Measurements from ENCODE around the gene AMTN.
"Not testable (repeated sequence)": the region's sequence is repeated elsewhere in the genome, so short reads cannot be mapped to it uniquely, and the experiment has no call there.

AMTN gene, protein sequence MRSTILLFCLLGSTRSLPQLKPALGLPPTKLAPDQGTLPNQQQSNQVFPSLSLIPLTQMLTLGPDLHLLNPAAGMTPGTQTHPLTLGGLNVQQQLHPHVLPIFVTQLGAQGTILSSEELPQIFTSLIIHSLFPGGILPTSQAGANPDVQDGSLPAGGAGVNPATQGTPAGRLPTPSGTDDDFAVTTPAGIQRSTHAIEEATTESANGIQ

DNA sequence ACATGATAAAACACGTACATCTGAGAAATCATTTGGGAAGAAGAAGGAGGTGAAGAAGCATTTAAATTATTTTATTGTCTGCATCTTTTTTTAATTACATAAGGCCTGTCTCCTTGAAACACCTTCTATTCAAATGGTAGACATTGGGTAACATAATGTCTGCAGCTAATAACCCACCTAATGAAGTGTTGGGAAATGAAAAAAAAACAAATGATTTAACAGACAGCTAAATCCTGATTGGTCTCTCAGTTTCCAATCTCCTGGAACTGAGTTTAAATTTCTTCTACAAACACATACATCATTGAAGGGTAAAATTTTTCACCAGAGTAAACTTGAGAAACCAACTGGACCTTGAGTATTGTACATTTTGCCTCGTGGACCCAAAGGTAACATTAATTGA lies at the start of gene AMTN:
AMTN (plus strand) TSS at position 301 of the 400 bp plus-strand sequence. CDS start 209 bp downstream, outside the sequence.
- no peak for DNase-seq

DNA sequence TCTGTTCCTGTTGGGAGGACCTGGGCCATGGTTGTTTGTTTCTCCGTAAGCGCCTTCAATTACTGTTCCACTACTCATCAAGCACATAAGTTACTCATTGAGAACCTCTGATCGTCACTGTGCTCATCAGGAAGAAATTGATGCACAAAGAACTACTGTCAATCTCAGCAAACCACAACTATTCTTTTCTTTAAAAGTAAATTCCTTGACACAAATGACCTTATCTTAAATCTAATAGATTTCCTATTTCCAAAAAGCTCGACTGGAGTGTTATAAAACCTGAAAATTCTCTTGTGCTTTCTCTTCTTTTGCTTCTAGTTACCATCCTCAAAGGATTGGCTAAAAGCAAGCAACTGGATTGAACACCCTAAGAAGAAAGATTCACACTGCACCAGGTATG lies 46.5 kb upstream of the AMTN start, which contains the start of gene MUC7:
MUC7 (plus strand) TSS at position 301 of the 400 bp plus-strand sequence. CDS start 1,825 bp downstream, outside the sequence.
- no peak for DNase-seq

DNA sequence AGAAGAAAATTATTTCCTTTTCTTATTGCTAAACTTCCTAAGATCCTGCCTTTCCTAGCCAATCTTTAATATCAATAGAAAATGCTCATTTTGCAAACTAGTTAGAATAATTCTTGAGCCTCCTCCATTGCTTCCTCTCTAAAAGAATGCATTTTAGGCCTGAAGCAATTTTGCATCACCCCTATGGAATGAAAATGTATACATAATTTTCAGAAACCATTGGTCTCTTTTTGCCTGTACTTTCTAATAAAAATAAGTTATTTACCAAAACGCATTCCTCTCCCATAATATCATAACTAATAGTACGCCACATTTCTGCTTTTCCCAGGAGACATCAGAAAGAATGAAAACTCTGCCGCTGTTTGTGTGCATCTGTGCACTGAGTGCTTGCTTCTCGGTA lies 44.7 kb upstream of the AMTN start:
- DNase-seq: no peak

DNA sequence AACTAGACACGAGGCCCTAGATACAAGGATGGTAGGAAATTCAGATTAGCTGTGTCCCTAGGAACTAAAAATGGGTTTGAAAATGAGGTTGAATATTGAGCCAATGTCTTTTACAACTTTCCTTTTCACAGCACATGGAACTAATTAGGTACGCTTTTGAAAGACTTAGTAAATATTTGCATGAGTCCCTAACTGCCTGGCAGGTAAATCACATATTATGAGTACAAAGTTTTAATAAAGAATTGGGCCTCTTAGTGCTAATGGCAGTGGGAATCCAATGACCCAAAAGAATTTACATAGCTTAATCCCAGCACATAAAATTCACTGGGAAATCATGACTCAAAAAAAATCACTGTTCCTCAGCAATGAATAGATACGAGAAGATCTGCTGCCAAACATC lies 29.6 kb upstream of the AMTN start:
- DNase-seq: no peak

DNA sequence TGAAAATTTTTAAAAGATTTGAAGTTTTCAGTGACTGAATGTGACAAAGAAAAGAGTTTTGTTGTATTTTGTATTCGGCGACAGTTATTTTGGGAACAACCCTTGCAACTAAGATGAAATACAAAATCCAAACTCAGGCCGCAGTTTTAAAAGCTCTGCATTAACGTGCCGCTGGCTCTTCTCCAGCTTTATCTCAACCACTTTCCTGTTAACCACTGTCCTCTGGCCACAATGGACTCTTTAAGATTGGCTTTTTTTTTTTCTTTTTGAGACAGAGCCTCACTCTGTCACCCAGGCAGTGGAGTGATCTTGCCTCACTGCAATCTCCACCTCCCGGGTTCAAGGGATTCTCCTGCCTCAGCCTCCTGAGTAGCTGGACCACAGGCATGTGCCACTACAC lies 22.1 kb upstream of the AMTN start:
- no peak for DNase-seq

DNA sequence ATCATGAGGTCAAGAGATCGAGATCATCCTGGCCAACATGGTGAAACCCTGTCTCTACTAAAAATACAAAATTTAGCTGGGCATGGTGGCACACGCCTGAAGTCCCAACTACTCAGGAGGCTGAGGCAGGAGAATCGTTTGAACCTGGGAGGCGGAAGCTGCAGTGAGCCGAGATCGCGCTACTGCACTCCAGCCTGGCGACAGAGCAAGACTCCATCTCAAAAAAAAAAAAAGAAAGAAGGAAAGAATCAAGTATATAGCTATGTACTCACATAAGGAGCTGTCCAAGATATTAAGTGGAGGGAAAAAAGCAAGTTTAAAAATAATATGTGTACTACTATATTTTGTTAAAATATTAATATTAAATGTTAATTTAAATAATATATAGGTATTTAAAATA lies 16.5 kb upstream of the AMTN start:
- not testable (repeated sequence) for DNase-seq

DNA sequence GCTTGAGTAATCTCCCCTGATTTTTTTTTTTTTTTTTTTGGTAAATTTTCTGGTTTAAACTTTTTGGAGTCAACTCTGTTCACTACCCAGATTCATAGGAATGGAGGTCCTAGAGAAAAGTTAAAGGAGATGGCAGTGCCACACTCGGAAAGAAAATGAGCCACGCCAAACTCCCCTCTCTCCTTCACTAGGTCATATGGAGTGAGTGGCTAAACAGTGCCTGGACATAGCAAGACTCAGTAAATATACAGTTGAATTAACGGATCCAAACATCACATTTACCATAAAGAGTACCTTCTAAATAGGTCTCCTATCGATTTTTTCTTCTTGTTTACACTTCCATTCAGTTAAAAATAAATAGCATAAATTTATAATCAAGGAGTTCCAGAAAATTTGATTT lies 13.6 kb upstream of the AMTN start:
- no peak for DNase-seq

DNA sequence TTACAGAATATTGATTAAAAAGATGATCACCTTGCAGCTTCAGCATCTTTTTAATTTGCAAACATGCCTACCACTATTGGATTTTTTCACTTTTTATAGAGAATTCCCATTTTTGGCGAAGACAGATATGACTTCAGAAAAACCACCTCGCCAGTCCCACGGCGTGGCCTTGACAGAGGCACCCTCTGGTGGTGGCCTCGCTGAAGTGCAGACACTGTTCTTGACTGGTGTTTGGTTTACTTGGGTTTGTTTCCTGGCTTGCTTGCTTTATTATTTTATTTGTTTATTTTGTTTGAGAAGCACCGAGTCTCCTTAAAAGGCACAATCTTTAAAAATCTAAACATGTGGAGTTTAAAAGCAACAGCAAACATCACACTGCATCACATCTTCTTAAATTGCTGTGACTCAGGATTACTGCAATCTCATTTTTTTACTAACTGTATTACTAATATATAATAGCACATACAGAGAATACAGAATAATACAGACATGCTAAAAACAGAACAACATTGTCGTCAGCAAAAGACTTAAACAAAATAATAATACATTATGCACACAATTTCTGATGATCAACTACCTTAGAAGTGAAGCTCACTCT lies 13.1 kb upstream of the AMTN start:
- DNase-seq: peak; percentile 29

DNA sequence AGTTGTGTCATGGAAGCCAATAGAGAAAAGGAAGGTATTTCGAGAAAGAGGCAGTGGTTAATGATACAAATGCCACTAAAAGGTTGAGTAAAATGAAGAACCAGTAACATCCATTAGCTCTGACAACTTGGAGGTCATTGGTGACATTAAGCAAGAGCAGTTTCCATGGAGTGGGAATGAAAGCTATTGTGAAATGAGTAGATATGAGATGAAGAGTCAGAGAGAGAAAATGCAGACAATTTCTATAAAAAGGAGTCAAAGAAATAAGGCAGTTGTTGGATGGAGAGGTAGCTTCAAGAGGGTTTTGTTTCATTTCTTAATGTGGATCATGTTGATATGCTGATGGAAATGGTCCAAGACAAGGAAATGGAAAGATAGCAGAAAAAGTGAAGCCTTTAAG lies 9.6 kb upstream of the AMTN start:
- DNase-seq: no peak

DNA sequence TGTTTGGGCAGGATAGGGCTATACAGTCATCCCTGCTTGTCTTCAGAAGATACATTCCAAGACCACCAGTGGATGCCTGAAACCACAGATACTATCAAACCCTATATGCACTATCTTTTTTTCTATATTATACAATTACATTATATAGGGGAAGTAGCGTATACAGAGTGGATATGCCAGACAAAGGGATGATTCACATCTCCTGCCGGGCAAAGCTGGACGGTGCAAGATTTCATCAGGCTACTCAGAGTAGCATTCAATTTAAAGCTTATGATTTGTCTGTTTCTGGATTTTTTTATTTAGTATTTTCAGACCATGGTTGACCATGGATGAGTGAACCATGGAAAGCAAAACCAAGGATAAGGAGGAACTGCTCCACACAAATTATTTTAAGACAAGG lies 7.0 kb upstream of the AMTN start:
- no peak for DNase-seq

DNA sequence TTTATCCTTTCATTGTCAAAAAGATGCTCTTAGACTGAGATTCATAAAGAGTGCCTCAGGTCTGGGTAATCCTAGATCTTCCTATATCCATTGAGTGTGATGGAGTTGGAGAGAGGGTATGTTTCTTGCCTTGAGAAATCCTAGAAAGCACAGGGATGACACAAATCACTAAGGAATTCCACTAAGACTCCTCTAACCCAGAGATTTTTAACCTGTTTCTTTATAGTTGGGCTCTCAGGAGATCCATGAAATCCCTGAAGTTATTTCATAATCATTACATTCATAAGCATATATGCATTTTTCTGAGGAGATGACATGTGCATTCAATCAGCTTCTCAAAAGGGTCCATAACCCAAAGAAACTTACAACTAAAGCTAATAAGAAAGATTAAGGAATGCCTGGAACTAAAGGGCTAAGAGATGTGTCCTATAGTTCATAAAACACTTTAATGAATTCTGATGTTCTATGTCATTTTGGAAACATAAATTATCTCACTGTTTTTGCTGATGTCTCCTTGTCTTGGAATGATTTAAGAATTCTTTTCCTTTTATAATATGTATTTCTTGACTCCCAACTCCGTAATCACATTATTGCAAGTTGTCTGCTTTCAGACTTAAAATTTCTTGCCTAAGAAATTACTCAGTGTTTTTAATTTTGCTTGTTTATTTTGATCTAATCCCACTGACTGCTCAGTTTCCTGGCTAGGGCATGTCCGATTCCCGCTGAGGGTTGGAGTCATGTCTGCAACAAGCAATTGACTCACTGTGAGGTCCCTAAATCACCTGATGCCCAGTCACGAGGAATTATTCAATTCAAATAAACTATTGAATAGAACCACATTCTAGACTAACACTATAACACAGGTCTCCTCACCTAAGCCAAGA lies 2.8 kb upstream of the AMTN start:
- DNase-seq: no peak

DNA sequence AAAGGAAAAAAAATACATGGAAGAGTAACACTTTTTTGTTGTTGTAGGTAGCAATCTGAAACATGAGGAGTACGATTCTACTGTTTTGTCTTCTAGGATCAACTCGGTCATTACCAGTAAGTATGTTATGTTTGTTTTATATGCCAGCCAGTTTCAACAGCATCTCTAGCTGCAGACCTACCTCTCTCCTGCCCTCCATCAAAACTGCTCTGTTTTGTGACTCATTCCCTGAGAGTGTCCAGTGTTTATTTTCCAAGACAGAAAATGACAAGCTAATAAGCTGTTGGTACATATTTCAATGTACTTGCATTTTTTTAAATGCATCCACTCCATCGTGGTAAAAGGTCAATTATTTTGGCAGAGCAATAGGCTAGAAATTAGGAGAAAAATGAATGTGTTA lies 347 bp downstream of the AMTN start:
- no peak for DNase-seq

DNA sequence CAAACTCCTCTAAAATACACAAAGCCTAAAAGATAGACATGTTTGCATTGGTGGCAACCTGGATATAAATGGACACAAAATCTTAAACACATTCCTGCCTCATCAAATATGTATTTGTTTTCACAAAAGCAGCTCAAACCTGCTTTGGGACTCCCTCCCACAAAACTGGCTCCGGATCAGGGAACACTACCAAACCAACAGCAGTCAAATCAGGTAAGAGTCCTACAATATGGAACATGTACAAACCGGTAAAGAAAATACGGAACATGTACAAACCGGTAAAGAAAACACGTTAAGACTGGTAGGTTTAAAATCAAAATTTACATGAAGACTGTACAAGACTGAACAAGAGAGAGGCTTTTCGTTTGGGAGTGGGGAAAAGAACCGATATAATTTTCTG lies 4.3 kb downstream of the AMTN start:
- no peak for DNase-seq

DNA sequence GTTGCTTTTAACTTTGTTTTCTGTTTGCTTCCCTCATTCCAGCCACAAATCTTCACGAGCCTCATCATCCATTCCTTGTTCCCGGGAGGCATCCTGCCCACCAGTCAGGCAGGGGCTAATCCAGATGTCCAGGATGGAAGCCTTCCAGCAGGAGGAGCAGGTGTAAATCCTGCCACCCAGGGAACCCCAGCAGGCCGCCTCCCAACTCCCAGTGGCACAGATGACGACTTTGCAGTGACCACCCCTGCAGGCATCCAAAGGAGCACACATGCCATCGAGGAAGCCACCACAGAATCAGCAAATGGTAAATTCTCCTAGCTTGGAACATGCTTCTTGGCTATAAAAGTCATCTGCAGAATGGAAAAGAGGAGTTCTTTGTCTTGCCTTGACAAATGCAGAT lies 12.6 kb downstream of the AMTN start:
- no peak for DNase-seq

DNA sequence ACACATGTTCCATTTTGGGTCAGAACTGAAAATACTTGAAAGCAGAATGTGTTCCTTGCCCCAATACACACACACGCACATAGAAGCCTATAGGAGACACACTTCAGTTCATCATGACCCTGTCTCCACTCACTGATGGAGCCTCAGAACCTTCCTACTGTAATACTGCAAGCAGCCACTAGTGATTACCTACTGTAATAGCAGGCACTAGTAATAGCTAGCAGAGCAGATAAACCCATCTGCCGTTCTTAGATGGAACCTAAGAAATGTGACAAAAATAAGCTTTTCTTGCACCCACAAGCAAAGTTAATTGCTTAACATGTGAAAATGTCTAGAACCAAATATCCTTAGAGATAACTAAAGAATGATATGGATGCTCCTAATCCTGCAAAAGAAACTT lies 13.6 kb downstream of the AMTN start:
- no peak for DNase-seq

DNA sequence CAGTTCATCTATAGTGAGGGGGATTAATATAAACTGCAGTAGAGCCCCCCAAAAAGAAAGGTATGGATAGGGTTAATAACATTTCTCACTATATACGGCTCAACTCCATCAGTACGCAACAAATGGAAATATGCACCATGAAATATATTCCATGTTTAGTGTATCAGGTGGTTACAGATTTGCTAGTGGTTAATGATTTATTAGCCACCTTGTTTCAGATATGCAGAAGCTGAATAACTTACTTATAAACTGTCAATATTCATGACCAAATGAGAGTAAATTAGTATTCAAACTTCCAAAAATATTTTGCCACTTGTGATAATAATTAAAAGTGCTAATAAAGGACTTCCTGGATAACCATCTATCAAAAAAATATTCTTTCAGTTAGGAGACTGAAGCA lies 14.8 kb downstream of the AMTN start:
- no peak for DNase-seq

DNA sequence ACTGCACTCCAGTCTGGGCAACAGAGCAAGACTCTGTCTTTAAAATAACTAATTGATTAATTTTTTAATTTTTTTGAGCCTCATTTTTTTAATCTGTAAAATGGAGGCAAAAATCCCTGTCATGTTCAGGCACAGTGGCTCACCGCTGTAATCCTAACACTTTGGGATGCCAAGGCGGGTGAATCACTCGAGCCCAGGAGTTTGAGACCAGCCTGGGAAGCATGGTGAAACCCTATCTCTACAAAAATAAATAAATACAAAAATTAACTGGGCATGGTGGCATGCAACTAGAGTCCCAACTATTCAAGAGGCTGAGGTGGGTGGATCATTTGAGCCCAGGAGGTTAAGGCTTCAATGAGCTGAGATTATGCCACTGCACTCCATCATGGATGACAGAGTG lies 15.4 kb downstream of the AMTN start:
- DNase-seq: no peak

DNA sequence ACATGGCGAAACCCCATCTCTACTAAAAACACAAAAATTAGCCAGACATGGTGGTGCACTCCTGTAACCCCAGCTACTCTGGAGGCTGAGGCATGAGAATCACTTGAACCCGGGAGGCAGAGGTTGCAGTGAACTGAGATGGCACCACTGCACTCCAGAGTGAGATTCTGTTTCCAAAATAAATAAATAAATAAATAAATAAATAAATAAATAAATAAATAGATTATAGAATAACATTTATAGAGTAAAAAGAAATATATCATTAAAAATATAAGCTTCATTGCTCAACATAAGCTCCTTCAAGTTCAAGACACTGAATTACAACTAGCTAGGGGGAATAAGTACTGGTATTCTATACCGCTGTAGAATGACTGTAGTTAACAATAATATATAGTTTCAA lies 16.5 kb downstream of the AMTN start:
- DNase-seq: not testable (repeated sequence)

DNA sequence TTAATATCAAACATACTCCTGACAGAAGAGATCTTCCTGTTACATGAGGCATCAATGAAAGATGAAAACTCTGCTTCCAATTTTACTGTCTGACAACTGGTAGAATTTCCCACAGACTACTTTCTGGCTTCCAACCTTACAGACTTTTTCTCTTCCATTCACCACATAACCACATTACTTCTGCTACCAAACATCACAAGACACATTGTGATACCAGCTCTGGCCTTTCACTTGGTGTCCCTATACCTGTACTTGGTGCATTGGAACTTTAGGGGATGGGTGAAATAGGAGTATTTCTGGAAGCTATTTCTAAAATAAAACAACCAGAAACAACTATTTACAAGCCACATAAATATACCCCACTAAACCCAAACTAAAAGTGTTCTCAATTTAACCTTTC lies 20.5 kb downstream of the AMTN start:
- DNase-seq: no peak

DNA sequence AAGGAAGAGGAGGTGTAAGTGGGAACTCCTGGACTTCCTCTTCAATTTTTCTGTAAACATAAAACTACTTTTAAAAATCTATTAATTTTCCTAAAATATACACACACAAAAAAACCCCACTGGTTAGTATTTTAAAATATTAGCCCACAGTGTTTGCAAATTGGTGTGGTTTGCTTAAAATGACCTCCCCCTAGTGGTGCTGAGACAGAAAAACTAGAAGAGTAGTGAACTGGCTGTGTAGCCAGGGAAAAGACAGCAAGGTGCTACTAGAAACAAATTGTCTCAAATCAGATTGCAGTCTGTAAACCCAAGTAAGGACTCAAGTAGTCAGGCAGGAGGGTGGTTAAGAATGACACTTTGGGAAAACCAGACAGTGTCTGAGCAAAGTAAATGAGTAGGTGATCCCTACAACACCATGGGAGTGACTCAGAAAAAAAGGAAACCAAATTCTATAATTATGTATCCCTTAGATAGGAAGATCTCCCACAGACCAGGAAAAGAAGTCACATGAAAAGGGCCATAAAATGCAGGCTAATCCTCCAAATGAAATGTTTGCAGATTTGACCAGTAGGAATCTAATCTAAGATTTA lies 26.0 kb downstream of the AMTN start:
- DNase-seq: no peak

DNA sequence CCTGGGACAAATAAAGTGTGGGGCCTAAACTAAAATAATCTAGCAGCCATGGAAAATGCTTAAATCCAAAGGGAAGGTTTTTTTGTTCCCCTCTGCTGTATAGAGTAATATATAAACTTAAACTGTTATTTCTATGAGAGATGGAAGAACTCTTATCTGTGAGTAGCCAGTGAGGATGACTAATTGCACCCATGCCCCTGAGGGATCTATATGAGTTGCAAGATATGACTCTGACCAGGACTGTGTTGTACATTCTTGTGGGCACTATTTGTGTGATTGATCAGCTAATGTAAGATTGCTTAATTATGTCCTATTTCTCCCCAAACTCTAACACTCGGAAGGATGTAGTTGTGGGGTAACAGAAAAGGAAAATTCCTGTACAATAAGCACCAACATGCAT lies 38.5 kb downstream of the AMTN start:
- no peak for DNase-seq

DNA sequence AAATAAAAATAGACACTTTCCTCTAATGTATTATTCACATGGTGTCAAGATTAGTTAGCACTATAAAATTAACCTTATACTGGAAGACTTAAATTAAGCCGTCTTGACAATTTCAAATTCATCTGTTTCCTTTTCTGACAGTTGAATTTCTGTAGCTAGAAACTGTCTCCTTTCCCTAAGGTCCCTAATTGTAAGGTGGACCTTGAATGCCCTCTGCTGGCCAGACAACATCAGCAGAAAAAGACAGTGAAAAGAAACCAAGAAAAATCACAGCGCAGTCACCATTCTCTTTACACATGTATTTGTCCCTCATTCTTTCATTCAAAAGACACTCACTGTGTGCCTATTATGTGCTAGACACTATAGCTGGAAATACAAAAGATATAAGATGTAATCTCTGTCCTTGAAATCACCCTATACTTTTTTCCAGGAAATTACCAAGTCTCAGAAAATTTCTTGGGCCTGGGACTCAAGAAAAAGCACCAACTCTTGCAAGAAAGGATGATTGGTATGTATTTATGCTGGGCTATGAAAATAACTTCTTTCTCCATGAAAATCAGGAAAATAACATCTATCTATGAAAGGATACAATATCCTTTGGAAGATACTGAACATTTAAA lies 41.0 kb downstream of the AMTN start:
- DNase-seq: peak; percentile 56

DNA sequence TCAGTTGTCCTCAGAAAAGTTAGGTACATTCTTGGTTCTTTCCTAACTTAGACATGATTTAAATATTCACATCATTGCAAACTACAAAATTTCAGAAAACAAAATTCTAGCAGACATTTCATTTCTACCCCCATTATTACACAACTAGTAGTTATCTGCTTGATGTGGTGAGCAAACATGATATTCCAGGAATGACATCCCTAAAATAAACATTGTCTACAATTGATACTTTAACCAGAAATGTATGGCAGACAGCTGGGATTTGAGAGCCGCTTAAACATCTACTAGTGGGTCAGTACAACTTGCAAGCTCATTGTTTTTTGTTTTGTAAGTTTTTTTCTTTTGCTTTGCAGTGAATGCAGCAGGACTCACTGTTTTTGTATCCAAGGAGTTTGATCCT lies 41.6 kb downstream of the AMTN start:
- no peak for DNase-seq

Measured in NCI-H2029 treated with DMSO at 0.1 percent for 48 hours (cell line).